ENCODE results near the gene NOP58. TPM values are rescaled to one million over a fixed set of nuclear protein-coding genes. Genes with fewer than 3 reads are reported as not detected.
A peak's percentile ranks its signal among the peaks of the same experiment; 100 is the strongest.

The NOP58 gene
- total and polyA plus RNA-seq, 2 of the 8 experiments (the other 6 are each of a cell fraction or from before 2014, with no cell fraction given), result 41.5 to 133 TPM

- Histone ChIP-seq H2BK15ac (ENCODE audit: low read length) (no peak overlapping the region), H3K4me2 (ENCODE audit: insufficient read depth in 1 of 2, low read depth in 2 of 2, low read length in 2 of 2) (no peak overlapping the region), H3K9ac (replicated peaks in 1 of 4; ENCODE audit: extremely low read depth in 1 of 4, low read depth in 3 of 4, low read length in 3 of 4) (no peak overlapping the region), H4K20me1 (replicated peaks in 1 of 2; ENCODE audit: control insufficient read depth in 1 of 2, insufficient read depth in 2 of 2, low read length in 2 of 2) (peaks cover 14 to 18% of the 10 kb centered on the region in 2 experiments), H3K4ac (replicated peaks; ENCODE audit: insufficient read length, low read depth, low read length) (no peak overlapping the region), H3K56ac (replicated peaks; ENCODE audit: insufficient read length, low read depth, low read length) (no peak overlapping the region), H3K79me1 (ENCODE audit: low read depth, low read length) (no peaks in the 10 kb centered on the region; the same call in 1 of the 2 replicates), H4K5ac (ENCODE audit: insufficient read length, low read depth, low read length) (no peak overlapping the region), H3K9me3 (ENCODE audit: insufficient read depth in 2 of 2, low read depth in 1 of 2, low read length in 1 of 2) (no peaks in the 10 kb centered on the region), H2AFZ (ENCODE audit: low read length) (no peak overlapping the region), H2BK120ac (replicated peaks; ENCODE audit: low read depth, low read length) (no peak overlapping the region), H4K91ac (replicated peaks; ENCODE audit: insufficient read length, low read length) (no peak overlapping the region), H3K27me3 (replicated peaks in 1 of 4; ENCODE audit: control insufficient read depth in 3 of 4, extremely low read depth in 1 of 4, insufficient read depth in 3 of 4, low read length in 3 of 4) (no peaks in the 10 kb centered on the region), H2BK20ac (ENCODE audit: low read length) (no peak overlapping the region), H3K23me2 (ENCODE audit: low read depth, low read length) (no peaks in the 10 kb centered on the region), H3K18ac (ENCODE audit: extremely low read depth, low read length) (no peak overlapping the region), H3K14ac (ENCODE audit: insufficient read length) (no peak overlapping the region), H3K4me3 (ENCODE audit: extremely low read depth in 1 of 4, insufficient read depth in 2 of 4, low read depth in 3 of 4, low read length in 4 of 4) (no peak overlapping the region), H3K4me1 (replicated peaks in 1 of 4; ENCODE audit: control insufficient read depth in 3 of 4, insufficient read depth in 4 of 4, low read length in 3 of 4) (no peaks in the 10 kb centered on the region), H3K23ac (ENCODE audit: insufficient read length) (no peak overlapping the region), H2BK12ac (ENCODE audit: low read depth, low read length) (no peak overlapping the region), H2AK5ac (ENCODE audit: low read depth, low read length) (no peak overlapping the region), H3K27ac (ENCODE audit: low read depth, low read length) (no peak overlapping the region), H2BK5ac (ENCODE audit: low read depth, low read length) (no peak overlapping the region), H3K36me3 (ENCODE audit: control insufficient read depth in 2 of 4, insufficient read depth in 4 of 4, low read length in 3 of 4) (peaks cover 16 to 71% (median 52%) of the 10 kb centered on the region in 4 experiments), H4K8ac (ENCODE audit: extremely low read depth, insufficient read depth, low read length) (no peak overlapping the region), H3K79me2 (ENCODE audit: control insufficient read depth in 1 of 2, insufficient read depth in 2 of 2, low read length in 2 of 2) (peaks cover 6 to 89% of the 10 kb centered on the region in 2 experiments)
- ChIA-PET POLR2A (ENCODE audit: partially characterized antibody) (interaction anchor here (0.5 to 3.5 kb wide), 11 partner anchors 9 to 340 kb away, joined by 3 to 24 read pairs (median 4); partner anchors contain the start of gene SUMO1), CTCF (ENCODE audit: partially characterized antibody) (interaction anchor here (0.5 to 3.6 kb wide), 22 partner anchors 8 to 1122 kb away, joined by 3 to 19 read pairs (median 4); no protein-coding TSS in a partner anchor)
- DNase-seq (ENCODE audit: low read depth in 1 of 2, low spot score in 2 of 2) (no peak), FAIRE-seq (no peak)
- TF ChIP-seq GABPA (IDR thresholded peaks at IDR 0.05; ENCODE audit: borderline replicate concordance, insufficient read depth, low read length), result no peak
- no peak for TF ChIP-seq PHF8 (conservative IDR thresholded peaks at IDR 0.05; ENCODE audit: low read depth, low read length)
- TF ChIP-seq BACH1 (IDR thresholded peaks at IDR 0.05; ENCODE audit: low read length), result no peak
- no peak for TF ChIP-seq SUZ12 (IDR thresholded peaks at IDR 0.05; ENCODE audit: low read length)
- peak in 1 of 2 experiments; percentile 20; a peak in 2 of 3 replicates for TF ChIP-seq POLR2A (IDR thresholded peaks at IDR 0.05; ENCODE audit: control extremely low read depth in 1 of 2, low read depth in 2 of 2, low read length in 2 of 2)
- 94% methylated on average over 6 of the region's 6 CpGs; no CpG with 5 or more reads in 1 of the 2 experiments for WGBS, 2 experiments (ENCODE audit: extremely low coverage in 1 of 2, insufficient coverage in 1 of 2, insufficient read length in 1 of 2, insufficient replicate concordance in 2 of 2, low coverage in 1 of 2, low lambda C conversion rate in 2 of 2, missing lambda C conversion rate in 1 of 2)
These were observed 12.6 kb downstream of the NOP58 start for GRCh38 chr2:202278036-202278760.

Data from H1 (cell line).